GM19452 (cell line): ENCODE results near the gene MZT2A.
"Not testable (repeated sequence)": the region's sequence is repeated elsewhere in the genome, so short reads cannot be mapped to it uniquely, and the experiment has no call there.

Experiments
- ATAC-seq: cut with Tn5 transposase; IDR thresholded peaks from one replicate; pipeline ENCODE4 v1.9.1; 2021; ENCODE audit not compliant: unreplicated experiment

Gene MZT2A

GRCh38 chr2:131521524-131521923, 29.3 kb upstream of the MZT2A start:
- ATAC-seq, result not testable (repeated sequence)

GRCh38 chr2:131520526-131520925, 28.3 kb upstream of the MZT2A start:
- ATAC-seq, result no peak

GRCh38 chr2:131519871-131520470, 27.8 kb upstream of the MZT2A start:
- ATAC-seq, result not testable (repeated sequence)

DNA sequence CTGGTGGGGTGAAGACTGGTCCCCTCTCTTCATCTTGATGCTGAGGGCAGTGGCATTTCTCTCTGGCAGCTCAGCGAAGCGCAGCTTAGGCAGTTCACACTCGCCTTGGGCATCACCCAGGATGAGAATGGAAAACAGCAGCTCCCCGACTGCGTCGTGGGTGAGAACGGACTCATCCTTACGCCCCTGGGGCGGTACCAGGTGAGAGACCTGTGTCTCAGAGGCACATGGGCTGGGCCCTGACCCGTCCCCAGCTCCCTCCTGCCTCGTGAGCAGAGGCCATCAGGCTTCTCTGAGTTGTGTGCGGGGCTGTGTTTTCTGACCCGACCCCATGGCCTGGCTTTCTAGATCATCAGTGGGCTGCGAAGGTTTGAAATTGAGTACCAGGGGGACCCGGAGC, 27.3 kb upstream of the MZT2A start:
- ATAC-seq, result no peak

DNA sequence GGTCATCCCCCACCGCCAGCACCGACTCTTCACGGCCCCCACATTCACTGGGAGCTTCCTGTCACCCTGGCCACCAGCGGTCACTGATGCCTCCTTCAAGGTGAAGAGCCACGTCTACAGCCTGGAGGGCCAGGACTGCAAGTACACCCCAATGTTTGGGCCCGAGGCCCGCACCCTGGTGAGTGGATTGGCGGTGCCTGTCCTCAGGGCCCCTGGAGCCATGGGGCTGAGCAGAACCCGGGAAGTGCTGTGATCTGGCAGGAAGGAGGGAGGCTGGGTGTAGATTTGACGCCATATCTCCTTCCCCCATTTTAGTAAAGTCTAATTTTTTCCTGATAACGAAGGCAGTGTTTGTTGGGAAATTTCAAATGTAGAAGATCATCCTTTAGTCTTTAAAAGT, 26.3 kb upstream of the MZT2A start:
- ATAC-seq, result not testable (repeated sequence)

GRCh38 chr2:131517856-131518255, 25.7 kb upstream of the MZT2A start:
- not testable (repeated sequence) for ATAC-seq

- no peak for ATAC-seq
These were observed 25.1 kb upstream of the MZT2A start for GRCh38 chr2:131517106-131517831.

GRCh38 chr2:131516621-131517020, 24.4 kb upstream of the MZT2A start:
- ATAC-seq, result not testable (repeated sequence)

- no peak for ATAC-seq
These were observed 23.8 kb upstream of the MZT2A start for GRCh38 chr2:131516011-131516410.

GRCh38 chr2:131515235-131515634, 23.0 kb upstream of the MZT2A start:
- not testable (repeated sequence) for ATAC-seq

DNA sequence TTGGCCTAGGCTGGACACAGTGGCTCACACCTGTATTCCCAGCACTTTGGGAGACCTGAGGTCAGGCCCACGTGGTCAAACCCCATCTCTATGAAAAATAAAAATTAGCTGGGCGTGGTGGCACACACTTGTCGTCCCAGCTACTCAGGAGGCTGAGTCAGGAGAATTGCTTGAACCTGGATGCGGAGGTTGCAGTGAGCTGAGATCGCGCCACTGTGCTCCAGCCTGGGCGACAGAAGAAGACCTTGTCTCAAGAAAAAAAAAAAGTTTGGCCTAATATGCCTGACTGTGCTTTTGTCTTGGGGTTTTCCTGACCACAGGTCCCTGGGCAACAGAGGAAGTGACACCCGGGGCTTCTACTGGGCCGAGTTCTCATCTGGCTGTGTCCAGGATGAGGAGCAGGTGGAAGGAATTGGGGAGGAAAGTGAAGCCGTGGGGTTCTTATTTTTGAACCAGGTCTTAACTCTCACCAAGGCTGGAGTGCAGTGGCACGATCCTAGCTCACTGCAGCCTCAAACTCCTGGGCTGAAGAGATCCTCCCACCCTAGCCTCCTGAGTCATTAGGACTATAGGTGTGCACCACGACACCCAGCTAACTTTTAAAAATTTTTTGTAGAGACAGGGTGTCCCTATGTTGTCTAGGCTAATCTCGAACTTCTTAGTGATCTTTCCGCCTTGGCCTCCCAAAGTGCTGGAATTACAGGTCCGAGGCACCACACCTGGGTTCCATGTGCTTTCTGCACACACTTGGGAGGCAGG, 22.4 kb upstream of the MZT2A start:
- ATAC-seq, result peak; percentile 77

DNA sequence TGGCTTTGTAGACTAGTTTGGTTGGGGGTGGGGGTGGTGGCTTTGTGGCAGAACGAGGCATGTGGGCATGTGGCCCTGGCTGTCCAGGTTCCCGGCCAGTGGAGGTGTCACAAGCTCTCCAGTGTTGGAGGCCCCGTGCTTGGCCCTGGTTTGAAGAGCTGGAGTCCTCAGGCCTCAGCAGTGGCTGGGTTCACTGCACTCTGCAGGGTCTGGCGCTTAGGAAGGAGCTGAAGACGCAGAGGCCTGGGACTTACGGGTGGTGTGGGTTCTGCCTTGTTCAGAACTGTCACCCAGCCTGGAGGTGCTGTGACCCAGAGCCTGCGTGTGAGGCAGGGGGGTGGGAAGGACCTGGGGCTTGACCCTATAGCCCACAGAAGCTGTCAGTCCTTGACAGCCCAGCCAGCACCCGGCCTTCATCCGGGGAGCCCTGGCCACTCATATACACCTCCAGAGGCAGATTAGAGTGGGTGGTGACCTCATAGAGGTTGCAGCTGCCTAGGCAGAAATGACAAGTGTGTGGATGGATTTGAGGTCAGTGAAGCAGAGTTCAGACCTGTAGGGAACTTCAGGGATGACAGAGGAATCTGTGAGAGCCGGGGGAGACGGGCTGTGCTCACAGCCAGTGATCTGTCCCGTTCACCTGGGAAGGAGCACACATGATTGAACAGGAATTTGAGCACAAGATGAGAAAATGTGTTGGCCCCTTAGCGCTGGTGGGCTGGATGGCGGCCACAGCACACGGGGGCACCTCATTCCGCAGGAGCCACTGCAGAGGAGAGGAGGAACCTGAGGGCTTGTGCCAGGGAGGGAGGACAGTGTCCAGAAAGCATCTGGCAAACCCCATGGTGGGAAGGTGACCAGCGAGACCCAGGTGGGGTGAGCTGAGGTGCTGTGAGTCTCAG, 20.0 kb upstream of the MZT2A start:
- ATAC-seq, result not testable (repeated sequence)

- not testable (repeated sequence) for ATAC-seq
These were observed 19.2 kb upstream of the MZT2A start for GRCh38 chr2:131511291-131511968.

- ATAC-seq, result no peak
These were observed 17.4 kb upstream of the MZT2A start for GRCh38 chr2:131509615-131510014.

GRCh38 chr2:131504082-131504750, 12.0 kb upstream of the MZT2A start:
- ATAC-seq, result not testable (repeated sequence)

DNA sequence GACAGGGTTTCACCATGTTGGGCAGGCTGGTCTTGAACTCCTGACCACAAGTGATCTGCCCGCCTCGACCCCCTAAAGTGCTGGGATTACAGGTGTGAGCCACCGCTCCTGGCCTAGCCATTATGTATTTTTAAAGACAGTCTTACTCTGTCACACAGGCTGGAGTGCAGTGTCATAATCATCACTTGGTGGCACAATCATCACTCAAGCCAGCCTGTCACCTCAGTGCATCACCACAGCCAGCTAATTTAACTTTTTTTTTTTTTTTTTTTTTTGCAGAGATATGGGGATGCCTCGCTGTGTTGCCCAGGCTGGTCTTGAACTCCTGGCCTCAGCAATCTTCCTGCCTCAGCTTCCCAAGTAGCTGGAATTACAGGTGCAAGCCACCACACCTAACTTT, 11.4 kb upstream of the MZT2A start:
- not testable (repeated sequence) for ATAC-seq

DNA sequence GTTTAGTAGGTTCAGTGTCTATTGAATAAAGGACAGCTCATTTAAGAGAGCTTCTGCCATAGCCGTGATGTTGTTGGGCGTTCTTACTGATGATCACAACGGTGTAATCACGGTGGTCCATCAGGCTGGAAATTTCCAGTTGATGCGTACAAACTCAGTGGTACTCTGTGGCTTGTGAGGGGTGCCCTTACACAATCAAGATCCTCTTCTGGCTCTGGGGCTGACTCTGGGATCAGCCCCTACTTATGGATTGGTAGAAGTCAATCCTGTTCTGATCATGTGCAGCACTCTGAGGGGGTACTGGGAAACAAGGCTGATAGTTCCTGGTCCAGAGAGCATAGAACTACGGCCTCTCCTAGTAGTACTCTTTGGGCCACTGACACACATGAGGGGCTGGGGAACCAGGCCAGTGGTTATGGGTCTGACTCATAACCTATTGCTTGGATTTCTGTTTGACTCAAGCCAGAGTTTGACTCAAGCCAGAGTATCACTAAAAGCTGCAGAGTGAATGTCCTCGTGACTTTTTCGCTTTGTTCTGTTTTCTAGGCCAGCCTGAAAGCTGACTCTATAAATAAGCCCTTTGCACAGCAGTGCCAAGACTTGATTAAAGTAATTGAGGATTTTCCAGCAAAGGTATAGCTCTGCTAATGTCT, 6.2 kb upstream of the MZT2A start:
- ATAC-seq, result peak; percentile 88

DNA sequence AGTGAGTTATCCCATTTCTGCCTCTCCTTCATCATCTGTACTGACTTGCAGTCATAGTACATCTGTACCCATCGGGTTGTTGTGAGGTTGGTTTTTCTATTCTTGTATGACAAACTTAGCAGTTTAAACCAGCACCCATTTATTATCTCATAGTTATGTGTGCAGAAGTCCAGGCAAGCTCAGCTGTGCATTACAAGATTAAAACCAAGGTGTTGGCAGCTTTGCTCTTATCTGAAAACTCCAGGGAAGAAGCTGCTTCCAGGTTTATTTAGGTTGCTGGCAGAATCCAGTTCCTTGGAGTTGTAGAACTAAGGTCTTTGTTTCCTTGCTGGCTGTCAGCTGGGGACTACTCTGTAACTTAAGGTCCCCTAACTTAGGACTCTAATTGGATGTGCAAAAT, 3.3 kb upstream of the MZT2A start:
- not testable (repeated sequence) for ATAC-seq
